Activated CD4-positive, alpha-beta T cell treated with anti-CD3 and anti-CD28 coated beads for 4 hours (primary cell): ENCODE results near the gene YKT6.

ENCODE experiments used
- DNase-seq, 2 donors: peaks; one replicate each; pipeline ENCODE4 v3.0.0-alpha.2; 2020

The YKT6 gene

DNA sequence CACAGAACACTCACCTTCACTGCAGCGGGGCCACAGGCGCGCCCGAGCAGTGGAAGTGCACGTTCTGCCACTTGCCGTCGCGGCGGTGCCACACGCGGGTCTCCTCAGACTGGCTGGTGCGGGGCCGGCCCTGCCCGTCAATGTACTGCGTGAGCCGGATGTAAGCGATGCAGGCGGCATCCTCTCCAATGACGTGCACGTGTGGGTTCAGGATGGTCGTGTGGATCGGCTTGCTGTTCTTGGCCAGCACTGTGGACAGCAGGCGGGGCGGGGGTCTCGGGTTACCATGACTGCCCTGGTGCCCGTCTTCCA, 19.2 kb downstream of the YKT6 start:
- DNase-seq, result no peak

- no peak for DNase-seq
Observed at GRCh38 chr7:44220358-44221112, 19.8 kb downstream of the YKT6 start.

- no peak for DNase-seq
Observed at GRCh38 chr7:44221231-44221791, 20.5 kb downstream of the YKT6 start.

DNA sequence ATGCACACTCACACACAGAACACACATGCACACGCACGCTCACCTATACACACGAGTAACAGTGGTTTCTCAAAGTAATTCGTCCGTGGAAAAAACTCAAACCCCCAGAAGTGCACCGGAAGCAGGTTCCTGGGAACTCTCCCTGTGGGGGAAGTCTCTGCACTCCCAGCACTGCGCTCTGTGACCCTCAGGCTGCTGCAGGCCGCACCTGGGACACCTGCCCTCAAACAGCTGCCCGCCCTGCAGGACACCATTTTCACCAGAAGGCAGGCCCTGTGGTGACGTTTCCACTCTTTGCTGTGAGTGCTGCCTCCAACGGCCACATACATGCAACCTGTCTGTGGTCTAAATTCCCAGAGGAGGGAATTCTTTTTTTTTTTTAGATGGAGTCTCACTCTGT, 21.3 kb downstream of the YKT6 start:
- no peak for DNase-seq

DNA sequence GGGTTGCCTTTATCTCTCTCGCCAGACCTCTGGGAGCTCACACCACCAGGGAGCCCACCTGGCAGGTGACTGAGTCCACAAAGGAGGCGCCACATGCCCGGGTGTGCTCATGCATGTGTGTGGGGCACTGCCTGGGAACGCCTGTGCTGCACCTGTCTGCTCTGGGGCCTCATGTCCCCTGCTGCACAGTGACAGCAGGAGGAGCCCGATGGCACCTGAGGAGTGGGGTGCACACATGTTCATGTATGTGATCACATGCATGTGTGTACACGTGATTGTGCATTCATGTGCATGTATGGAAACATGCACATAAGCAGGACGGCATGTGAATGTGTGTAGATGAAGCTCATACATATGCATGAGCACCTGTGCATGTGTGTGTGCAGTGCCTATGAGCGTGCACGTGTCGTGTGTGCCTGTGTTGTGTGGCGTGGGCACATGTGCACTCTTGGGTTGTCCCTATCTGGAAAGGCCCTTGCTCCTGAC, 22.0 kb downstream of the YKT6 start:
- DNase-seq, result no peak

DNA sequence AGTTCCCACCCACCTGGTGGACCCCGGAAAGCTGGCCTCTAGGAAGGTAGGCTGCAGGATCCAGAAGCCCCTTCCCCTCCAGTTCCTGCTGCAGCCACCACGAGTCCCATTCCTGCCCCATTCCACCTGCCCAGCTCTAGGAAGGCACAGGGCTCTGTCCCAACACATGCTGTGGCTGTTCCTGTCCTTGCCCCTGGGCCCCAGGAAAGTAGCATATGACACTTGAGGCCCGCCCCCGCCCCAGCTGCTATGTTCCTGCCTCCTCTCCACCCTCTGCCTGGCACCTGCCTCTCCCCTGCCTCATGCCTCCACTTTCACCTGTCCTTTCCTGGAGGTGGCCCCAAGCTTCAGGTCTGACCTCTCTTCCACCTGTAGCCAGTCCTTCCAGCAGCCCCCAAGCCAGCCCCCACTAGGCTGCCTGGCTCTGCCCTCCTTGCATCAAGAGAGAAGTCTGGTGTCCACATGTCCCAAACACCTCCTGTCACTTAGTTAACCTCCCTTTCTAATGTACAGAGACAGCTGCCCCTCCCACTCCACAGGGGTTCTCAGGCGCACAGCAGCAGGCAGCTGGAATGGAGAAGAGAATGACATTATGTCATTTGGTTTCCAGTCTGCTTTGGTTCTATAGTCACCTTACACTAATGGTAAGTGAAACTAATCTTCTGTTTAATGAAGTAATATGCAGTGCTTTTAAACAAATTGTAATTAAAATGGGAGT, 22.7 kb downstream of the YKT6 start:
- no peak for DNase-seq

DNA sequence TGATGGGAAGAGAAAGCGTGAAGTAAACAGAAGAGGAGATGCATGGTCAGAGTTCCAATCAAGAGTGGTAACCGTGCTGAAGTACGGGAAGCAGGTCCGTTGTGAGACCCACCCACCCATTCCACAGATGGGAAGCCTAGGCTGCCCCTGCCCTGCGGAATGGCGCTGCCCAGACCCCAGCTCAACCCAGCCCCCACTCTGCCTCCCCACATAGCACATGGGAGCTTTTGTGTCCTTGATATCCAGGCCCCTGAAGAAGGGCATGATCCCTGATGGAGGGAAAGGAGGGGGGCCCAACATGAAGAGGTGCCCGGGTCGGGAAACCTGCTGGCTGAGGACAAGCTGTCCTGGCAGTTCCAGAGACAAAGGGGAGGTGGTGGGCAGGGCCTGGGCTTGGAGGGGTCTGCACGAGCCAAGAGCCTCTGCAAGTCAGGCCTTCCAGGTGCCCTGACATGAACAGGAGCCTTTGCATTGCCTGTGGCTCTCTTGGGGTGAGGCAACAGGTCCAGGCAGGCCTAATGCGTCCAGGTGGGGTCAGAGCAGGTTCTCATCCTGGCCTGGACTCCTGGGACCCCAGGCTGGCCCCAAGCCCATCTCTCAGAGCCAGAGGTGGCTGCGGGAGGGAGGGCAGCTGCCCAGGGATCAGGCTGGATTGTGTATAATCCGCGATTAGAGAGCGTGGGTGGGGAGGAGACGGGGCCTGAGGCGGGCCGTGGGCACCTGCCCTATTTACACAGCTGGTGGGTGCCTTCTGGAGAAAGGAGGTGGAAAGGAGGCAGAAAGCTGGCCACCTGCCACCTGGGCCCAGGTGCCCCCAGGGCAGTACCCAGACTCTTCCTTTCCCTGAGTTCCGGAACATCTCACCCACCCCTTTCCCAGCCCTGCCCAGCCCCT, 23.5 kb downstream of the YKT6 start:
- DNase-seq, result no peak

DNA sequence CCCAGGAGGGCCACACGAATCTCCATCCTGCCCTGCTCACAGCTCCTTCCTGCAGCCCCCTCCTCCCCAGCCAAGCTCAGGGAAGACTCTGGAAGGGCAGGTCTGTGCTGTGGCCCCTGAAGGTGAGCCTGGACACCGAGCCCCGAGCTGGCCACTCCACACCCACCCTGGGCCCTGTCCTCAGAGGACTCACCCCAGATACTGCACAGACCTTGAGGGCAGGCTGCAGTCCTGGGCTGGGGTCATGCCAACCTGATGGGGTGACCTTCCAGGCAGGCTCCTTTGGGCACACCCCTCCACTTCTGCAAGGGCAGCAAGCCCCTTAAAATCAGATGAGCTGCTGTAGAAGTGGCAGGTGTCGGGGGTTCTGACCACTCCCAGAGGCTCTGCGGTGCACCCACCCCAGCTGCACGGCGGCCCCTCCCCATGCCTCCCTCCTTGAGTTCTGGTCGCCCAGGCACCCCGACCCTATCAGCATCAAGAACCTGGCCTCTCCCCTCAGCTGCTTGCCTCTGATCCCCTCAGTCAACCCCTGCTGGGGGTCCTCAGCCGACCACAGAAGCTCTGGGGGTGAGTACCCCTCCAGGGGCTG, 24.3 kb downstream of the YKT6 start:
- DNase-seq, result no peak

DNA sequence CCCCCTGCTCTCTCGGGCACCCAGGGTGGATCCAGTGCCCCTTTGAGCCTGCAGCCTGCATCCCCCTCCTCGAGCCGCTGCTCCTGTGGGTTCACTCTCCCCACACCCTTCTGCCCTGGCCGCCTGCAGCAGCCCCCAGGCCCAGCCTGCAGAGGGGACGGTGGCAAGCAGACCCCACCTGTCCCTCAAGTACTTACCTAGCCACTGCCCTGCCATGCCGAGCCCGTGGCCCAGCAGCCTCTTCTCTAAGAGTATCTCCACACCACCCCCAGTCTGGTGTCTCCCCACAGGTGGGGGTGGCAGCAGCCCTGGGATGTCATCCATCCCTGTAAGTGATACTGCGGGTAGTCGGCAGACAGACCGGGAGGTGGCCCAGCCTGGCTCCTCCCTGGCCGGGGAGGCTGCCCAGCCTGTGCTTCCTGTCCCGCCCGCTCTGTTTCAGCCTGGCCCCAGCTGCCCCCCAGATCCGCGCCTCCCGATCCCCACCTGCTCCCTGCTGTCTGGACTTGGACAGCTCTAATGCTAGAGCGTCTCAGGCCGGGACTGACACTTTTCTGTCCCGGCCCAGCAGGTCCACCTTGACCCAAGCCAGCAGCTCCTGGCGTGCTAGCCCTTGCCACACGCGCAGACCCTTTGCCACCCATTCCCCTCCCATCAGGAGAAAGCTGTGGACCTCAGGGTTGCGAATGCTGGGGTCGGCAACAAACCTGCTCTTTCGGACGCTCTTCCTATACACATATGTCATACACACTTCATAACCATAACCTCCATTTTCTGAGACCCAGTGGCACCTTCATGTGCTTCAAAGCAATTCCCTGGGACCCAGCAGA, 25.0 kb downstream of the YKT6 start:
- no peak for DNase-seq

DNA sequence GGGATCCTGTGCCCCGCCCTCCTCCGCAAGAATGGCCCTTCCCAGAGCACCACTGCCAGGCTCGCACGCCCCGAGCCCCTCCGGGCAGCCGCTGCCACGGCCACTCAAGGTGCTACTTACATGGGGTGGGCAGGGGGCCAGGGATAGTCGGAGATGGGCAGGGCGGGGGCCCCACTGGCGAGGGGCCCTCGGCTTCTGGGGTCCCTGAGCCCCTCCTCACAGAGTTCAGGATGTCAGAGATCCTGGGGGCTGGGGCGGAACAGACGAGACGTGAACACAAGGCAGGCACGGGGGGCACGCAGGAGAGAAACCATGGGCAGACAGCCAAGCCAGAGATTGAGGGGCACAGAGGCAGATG, 25.6 kb downstream of the YKT6 start:
- no peak for DNase-seq

DNA sequence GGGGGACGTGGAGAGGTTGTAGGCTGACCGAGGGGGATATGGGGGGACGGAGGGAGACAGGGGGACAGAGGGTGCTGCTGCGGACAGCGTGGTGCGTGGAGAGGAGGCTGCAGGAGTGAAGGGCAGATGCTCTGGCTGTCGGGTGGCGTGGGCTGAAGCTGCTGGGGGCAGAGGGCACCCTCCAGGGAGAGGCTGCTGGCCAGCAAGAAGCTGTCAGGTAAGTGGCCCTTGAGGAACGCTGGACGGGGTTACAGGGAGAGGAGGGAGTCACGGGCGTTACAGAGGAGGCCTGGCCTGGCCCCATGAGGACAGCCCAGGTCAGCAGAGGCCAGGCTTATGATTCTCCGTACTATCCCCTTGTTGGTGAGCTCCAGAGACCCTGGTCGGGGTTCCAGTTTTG, 27.1 kb downstream of the YKT6 start:
- DNase-seq, result no peak

DNA sequence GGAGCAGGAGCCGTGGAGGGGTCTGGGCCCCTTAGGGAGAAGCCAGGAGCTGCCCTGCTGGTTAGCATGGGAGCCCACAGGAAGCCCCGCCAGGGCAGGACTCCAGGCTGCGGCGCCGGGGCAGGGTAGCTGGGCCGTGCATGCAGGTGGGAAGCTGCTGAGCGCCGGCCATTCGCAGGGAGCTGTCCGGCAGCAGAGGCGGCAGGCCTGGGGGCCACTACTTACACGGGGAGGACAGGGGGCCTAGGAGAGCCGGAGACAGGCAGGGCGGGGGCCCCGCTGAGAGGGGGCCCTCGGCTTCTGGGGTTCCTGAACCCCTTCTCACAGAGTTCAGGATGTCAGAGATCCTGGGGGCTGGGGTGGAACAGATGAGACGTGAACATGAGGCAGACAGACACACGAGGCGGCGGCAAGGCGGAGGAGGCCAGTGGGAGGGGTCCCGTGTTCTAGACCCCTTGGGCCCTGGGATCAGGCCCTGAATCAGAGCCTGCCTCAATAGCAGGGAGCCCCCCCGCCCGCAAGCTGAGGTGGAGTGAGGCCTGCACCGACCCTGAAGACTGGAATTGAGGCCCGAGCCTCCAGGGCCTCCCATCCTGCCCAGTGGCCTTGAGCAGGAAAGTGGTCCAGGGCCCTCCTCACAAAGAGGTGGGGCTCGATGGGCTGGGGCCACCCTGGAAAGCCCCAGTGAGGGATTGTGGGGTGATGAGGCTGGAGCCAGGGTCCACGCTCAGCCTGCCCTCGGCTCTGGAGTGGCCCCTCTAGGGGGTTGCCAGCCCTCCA, 28.0 kb downstream of the YKT6 start:
- no peak for DNase-seq

DNA sequence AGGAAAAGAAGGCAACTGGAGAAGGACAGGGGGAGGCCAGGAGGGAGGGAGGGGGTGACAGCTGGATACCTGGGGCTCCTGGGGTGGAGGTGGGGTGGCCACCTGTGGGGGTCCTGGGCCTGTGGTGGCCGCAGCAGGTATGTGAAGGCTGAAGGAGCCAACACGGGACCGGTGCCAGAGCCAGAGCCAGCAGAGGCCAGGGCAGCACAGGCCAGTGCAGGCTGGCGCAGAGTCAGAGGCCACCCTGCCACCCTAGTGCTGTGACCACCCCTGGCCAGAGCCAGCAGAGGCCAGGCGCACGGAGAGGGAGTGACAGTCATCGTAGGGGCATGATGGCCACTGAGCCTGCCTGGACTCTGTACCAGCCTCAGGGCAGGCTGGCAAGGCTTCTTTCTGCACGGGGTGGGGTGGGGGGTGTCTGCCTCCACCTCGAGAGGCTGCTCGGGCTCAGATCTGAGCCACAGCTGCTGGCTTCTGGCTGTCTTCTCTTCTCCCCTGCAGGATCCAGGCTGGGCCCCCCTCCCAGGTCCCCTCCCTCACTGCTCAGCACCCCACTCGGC, 28.8 kb downstream of the YKT6 start:
- DNase-seq, result no peak

DNA sequence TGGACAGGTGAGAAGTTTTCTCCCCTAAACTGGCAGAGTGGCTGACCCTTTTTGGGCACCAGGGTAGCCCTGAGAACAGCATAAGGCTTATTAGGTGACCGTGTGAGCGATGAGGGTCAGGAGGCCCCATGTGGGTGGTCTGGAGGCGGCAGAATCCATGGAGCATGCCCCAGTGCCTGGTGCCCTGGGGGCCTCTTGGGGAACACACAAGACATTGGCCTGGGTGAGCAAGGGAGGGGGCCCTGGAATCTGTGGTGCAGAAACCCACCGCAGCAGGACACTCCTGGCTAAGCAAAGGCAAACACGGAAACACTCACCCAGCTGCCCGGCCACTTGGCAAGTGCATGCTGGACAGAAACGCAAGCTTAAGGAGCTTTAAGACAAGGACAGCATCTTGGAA, 29.5 kb downstream of the YKT6 start:
- no peak for DNase-seq

GRCh38 chr7:44231088-44231487, 30.3 kb downstream of the YKT6 start:
- DNase-seq, result no peak

DNA sequence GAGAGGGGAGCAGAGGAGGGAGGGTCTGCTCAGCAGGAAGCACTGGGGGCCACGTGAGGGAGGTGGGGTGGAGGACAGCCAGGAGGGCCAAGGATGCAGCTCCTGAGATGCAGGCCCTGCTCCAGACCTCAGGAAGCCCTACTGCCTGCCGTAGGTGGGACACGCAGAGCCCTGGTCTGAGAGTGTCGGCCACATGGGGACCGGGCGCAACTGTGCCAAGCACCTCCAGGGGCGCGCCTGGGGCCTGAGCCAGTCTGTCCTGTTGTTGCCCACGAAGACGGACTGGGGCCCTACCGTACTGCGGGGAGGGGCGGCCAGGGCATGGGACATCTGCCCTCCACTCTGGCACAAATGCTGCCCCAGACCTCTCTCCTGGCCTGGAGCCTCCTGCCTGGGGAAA, 31.6 kb downstream of the YKT6 start:
- no peak for DNase-seq

- DNase-seq, result no peak
Observed at GRCh38 chr7:44232901-44233715, 32.3 kb downstream of the YKT6 start.

DNA sequence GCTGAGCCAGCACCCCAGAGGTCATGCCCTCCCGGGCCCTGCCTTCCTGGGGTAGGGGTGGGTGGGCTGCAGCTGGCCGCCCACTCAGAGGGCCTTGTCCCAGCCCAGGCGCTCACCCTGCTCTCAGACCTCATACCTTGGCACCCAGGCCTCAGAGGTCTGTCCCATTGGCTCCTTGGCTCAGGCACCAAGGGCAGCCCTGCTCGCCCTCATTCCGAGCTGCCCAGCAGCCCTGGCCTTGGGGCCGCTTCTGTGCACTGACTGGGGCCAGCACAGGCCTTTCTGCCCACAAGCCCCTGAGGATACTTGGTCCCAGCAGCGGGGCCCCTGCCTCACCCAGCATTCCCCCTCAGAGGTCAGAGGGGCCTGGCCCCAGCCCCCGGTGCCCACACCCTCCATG, 34.3 kb downstream of the YKT6 start:
- DNase-seq, result no peak

GRCh38 chr7:44235582-44236332, 35.0 kb downstream of the YKT6 start:
- DNase-seq, result no peak
